HPDE6-E6E7 (cell line): Measurements from ENCODE around the gene KLC1.

Experiments
- DNase-seq: peaks from one replicate; pipeline ENCODE4 v3.0.0; 2011; ENCODE audit warnings: missing footprints; ENCODE audit errors: extremely low spot score

KLC1 gene

GRCh38 chr14:103734081-103734888, 105.3 kb downstream of the KLC1 start:
- no peak for DNase-seq

GRCh38 chr14:103735022-103735421, 106.0 kb downstream of the KLC1 start:
- DNase-seq = no peak

GRCh38 chr14:103735439-103735814, 106.4 kb downstream of the KLC1 start:
- no peak for DNase-seq

- DNase-seq = no peak
Measured at GRCh38 chr14:103735815-103736545, 107.0 kb downstream of the KLC1 start.

- DNase-seq = no peak
Measured at GRCh38 chr14:103736546-103737431, 107.8 kb downstream of the KLC1 start.

- no peak for DNase-seq
Measured at GRCh38 chr14:103737432-103738045, 108.5 kb downstream of the KLC1 start.

GRCh38 chr14:103738166-103738565, 109.2 kb downstream of the KLC1 start:
- no peak for DNase-seq

- DNase-seq = no peak
Measured at GRCh38 chr14:103738701-103739451, 109.9 kb downstream of the KLC1 start.

GRCh38 chr14:103739466-103739792, 110.4 kb downstream of the KLC1 start:
- DNase-seq = no peak

- no peak for DNase-seq
Measured at GRCh38 chr14:103739793-103740501, 110.9 kb downstream of the KLC1 start.

- no peak for DNase-seq
Measured at GRCh38 chr14:103740991-103741689, 112.1 kb downstream of the KLC1 start.

GRCh38 chr14:103741876-103742275, 112.9 kb downstream of the KLC1 start:
- no peak for DNase-seq

- no peak for DNase-seq
Measured at GRCh38 chr14:103742499-103743255, 113.7 kb downstream of the KLC1 start.

- DNase-seq = no peak
Measured at GRCh38 chr14:103743691-103744090, 114.7 kb downstream of the KLC1 start.

GRCh38 chr14:103744621-103745395, 115.8 kb downstream of the KLC1 start:
- no peak for DNase-seq

- no peak for DNase-seq
Measured at GRCh38 chr14:103745424-103745823, 116.4 kb downstream of the KLC1 start.

GRCh38 chr14:103746701-103747100, 117.7 kb downstream of the KLC1 start:
- no peak for DNase-seq

GRCh38 chr14:103748534-103748857, 119.5 kb downstream of the KLC1 start:
- DNase-seq = no peak
